ENCODE data around the gene ACTA1.
"Not testable (repeated sequence)": the region's sequence is repeated elsewhere in the genome, so short reads cannot be mapped to it uniquely, and the experiment has no call there.

Gene ACTA1

GRCh38 chr1:229440851-229441537 lies 7.1 kb upstream of the ACTA1 start:
- peak; percentile 86 for DNase-seq (ENCODE audit: low read depth)

GRCh38 chr1:229438021-229438420 lies 4.1 kb upstream of the ACTA1 start:
- no peak for DNase-seq (ENCODE audit: low read depth)

DNA sequence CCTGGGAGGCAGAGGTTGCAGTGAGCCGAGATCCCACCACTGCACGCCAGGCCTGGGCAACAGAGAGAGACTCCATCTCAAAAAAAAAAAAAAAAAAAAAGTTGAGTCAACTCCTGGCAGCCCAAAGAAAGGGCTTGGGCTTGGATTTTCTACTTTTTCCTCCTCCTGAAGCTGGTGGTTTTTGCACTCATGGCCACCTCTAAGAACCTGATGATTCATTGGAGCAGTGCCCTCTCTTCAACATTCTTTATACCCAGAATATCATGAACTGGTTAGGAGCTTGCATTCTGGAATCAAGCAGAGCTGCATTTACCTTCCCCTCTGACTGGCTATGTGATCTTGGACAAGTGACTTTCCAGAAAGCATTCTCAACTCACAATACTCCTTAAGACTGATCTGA lies 3.5 kb upstream of the ACTA1 start:
- DNase-seq (ENCODE audit: low read depth) = peak; percentile 33

GRCh38 chr1:229436201-229436600 lies 2.3 kb upstream of the ACTA1 start:
- no peak for DNase-seq (ENCODE audit: low read depth)

DNA sequence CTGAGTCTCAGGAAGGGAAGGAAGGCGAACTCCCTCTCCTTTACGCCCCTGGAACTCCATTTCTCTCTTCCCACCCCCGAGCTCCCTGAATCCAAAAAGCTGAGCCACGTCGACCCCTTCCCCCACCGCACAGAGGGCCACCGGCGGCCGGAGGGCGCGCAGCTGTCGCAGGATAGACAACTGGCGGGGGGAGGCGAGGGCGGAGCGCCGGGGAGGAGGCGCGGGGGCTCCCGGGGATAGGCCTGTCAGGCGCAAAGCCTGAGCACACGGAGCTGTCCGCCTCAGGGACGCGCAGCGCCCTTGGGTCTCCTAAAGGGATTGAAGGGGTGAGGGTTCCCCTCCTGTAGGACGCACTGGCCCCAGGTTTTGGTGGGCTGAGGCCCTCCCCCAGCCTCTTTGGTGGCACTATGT lies 752 bp upstream of the ACTA1 start:
- DNase-seq (ENCODE audit: low read depth) = no peak

- DNase-seq (ENCODE audit: low read depth) = no peak
These were observed 410 bp downstream of the ACTA1 start for GRCh38 chr1:229433364-229434004.

DNA sequence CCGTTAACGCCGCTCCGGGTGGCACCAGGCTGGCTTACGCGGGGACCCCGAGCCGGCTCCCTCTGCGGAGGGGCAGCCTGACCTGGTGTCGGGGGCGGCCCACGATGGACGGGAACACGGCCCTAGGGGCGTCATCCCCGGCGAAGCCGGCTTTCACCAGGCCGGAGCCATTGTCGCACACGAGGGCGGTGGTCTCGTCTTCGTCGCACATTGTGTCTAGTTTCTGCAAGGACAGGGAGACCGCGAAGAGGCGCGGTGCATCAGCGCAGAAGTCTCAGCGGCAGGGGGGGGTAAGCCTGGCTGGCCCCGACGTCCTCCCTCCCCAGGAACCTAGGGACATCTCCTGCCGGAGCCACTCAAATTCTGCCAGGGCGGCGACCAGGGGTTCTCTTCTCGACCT lies 989 bp downstream of the ACTA1 start:
- no peak for DNase-seq (ENCODE audit: low read depth)

GRCh38 chr1:229432116-229432461 lies 1.8 kb downstream of the ACTA1 start:
- no peak for DNase-seq (ENCODE audit: low read depth)

- DNase-seq (ENCODE audit: low read depth) = no peak
These were observed 2.4 kb downstream of the ACTA1 start for GRCh38 chr1:229431284-229432115.

DNA sequence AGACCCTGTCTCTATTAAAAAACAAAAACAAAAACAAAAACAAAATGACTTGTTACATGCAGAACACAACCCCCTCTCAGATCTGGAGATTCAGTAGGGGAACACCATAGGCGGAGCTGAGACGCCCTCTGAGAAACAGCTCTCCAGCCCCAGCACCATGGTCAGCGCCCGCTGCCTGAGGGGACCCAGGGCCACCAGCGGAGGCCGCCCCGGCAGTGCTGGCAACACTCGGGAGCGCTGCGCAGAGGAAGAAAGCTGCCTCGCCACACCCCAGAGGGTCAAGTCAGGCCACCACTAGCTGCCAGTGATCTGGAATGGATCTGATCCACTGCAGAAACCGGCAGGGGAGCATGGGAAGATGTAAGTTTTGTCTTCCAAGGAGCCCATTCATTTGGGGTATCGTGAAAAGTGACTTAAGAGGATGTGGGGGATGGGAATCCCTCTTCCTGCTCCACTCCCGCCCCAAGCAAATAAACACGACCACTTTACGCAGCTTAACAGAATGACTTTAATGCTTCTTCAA lies 3.1 kb downstream of the ACTA1 start:
- peak; percentile 65 for DNase-seq (ENCODE audit: low read depth)

DNA sequence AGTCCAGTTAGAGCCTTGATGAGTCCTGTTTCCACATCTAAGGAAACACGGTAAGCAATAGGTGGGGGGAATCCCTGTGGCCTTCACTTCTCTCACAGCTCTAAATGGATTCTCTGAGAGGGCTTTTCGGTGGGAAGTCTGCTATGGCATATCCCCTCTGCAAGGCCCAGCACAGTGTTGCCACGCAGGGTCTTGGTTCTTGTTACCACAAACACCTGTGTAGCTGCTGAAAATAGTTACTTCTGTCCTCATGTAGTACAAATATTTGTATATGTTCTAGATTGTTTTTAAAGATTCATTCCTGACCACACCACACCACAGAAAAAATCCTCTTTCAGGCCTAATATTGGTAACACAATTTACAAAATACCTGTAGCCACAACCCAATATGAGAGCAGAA lies 5.6 kb downstream of the ACTA1 start:
- no peak for DNase-seq (ENCODE audit: low read depth)

DNA sequence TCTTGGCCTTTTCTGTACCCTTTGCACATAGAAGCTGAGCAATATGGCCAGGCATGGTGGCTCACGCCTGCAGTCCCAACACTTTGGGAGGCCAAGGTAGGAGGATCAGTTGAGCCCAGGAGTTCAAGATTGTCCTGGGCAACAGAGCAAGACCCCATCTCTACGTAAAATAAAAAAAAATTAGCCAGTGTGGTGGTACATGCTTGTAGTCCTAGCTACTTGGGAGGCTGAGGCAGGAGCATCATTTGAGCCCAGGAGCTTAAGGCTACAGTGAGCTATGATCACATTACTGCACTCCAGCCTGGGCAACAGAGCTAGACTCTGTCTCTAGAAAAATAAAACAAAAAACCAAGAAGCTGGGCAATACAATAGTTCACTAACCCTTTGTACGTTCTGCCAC lies 6.3 kb downstream of the ACTA1 start:
- no peak for DNase-seq (ENCODE audit: low read depth)

DNA sequence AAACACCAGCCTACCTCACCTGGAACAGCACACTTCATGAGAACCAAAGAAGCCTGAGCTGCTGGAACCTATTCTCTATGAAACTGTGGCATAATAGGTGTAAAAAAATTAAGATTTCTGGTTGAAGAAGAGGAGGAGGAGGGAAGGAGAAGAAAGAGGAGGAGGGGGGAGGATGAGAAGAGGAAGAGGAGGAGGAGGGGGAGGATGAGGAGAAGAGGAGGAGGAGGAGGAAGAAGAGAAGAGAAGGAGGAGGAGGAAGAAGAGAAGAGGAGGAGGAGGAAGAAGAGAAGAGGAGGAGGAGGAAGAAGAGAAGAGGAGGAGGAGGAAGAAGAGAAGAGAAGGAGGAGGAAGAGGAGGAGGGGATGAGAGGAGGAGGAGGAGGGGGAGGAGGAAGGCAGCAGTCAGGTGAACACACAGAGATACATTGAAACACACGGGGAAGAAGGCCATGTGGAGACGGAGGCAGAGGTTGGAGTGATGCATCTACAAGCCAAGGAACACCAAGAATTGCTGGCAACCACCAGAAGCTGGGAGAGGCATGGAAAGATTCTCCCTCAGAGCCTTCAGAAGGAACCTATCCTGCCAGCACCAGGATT lies 8.2 kb downstream of the ACTA1 start:
- no peak for DNase-seq (ENCODE audit: low read depth)

GRCh38 chr1:229420765-229421164 lies 13.1 kb downstream of the ACTA1 start:
- DNase-seq (ENCODE audit: low read depth) = no peak

DNA sequence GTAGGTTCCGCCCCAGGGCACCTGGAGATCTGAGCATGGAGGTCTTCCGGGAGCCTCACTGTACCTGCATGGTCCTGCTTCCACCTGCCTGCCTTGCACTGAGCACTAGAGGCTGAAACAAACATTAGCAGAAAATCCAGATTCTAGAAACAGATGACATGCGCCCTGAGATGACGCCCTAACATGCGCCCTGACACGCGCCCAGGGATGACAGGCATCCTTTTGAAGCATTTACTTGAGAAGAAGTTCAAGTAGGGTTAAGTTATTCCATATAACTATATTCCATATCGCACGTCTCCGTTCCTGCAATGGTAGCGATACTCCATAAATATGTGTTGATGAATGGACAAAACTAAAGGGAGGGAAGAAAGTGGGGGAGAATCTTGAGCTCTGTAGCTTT lies 13.7 kb downstream of the ACTA1 start:
- no peak for DNase-seq (ENCODE audit: low read depth)

- DNase-seq (ENCODE audit: low read depth) = not testable (repeated sequence)
These were observed 15.3 kb downstream of the ACTA1 start for GRCh38 chr1:229418586-229418985.

DNA sequence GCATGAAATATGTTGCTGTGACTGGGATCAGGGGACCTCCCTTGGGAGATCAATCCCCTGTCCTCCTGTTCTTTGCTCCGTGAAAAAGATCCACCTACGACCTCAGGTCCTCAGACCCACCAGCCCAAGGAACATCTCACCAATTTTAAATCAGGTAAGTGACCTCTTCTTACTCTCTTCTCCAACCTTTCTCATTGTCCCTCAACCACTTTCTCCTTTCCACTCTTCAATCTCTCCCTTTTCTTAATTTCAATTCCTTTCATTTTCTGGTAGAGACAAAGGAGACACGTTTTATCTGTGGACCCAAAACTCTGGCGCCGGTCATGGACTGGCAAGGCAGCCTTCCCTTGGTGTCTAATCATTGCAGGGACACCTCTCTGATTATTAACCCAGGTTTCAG lies 21.1 kb downstream of the ACTA1 start:
- not testable (repeated sequence) for DNase-seq (ENCODE audit: low read depth)

DNA sequence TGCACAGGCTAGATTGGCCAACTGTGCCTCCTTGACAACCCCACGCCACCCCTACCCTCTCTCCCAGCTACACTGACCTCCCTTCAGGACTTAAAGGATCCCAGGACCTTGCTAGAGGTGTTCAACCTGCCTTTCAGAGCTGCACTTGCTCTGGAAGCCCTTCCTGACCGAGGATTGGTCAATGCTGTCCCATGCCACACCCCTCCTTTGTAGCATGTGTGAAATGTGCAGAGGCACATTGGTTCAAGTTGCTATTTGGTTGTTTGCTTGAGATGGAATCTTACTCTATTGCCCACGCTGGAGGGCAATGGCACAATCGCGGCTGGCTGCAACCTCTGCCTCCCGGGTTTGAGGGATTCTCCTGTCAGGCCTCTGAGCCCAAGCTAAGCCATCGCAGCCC lies 21.8 kb downstream of the ACTA1 start:
- DNase-seq (ENCODE audit: low read depth) = no peak

- DNase-seq (ENCODE audit: low read depth) = no peak
These were observed 22.3 kb downstream of the ACTA1 start for GRCh38 chr1:229411434-229412055.

- DNase-seq (ENCODE audit: low read depth) = peak; percentile 85
These were observed 23.0 kb downstream of the ACTA1 start for GRCh38 chr1:229410692-229411433.

DNA sequence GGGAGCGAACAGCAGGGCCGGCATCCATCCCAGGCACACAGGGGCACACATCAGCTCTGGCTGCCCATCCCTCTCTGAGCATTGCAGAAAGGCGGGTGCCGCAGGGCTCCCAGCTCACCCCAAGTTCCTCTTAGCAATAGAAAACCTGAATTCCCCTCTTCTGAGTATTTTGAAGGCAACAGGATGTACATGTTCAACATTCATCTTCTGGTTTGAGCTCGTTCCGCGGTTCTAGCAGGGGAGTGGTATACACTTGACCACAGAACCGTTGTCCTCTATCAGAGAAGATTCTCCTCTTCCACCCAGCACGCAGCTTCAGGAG lies 23.6 kb downstream of the ACTA1 start:
- DNase-seq (ENCODE audit: low read depth) = no peak
